Fibroblast of the aortic adventitia (primary cell): ENCODE data around the gene PCCA. TPM values are rescaled to one million over a fixed set of nuclear protein-coding genes. Genes with fewer than 3 reads are reported as not detected.
"Not testable (repeated sequence)": the region's sequence is repeated elsewhere in the genome, so short reads cannot be mapped to it uniquely, and the experiment has no call there.

Experiments
- DNase-seq: peaks from one replicate; pipeline ENCODE4 v3.0.0-alpha.2; 2010; ENCODE audit warnings: low read depth
- H3K4me3 ChIP-seq: 2 replicates; pipeline ENCODE4 v1.5.1; 2011; ENCODE audit warnings: low read depth, mild to moderate bottlenecking, control low read depth, low read length, moderate library complexity
- CTCF ChIP-seq: IDR thresholded peaks from 2 replicates; pipeline ENCODE4 v1.5.1; 2011; ENCODE audit warnings: mild to moderate bottlenecking, low read length, control low read depth, inconsistent platforms; ENCODE audit not compliant: insufficient read depth
- total RNA-seq: library from RNA; depleted of rRNA; stranded (reverse); fragments of >200 nt; gene quantifications from 2 replicates; pipeline ENCODE4 v1.2.3, GENCODE V29; 2012; ENCODE audit warnings: low replicate concordance

The PCCA gene
- total RNA-seq, 1 donor, result 23.8 TPM

- H3K4me3 ChIP-seq, result no peak overlapping the region
- DNase-seq, result no peak
- no peak for TF ChIP-seq CTCF
Observed at GRCh38 chr13:100138859-100139491, 50.1 kb downstream of the PCCA start.

- no peak overlapping the region for H3K4me3 ChIP-seq
- no peak for TF ChIP-seq CTCF
- no peak for DNase-seq
Observed at GRCh38 chr13:100139817-100140216, 50.9 kb downstream of the PCCA start.

GRCh38 chr13:100140441-100140840, 51.5 kb downstream of the PCCA start:
- TF ChIP-seq CTCF, result no peak
- DNase-seq, result no peak
- H3K4me3 ChIP-seq, result no peak overlapping the region

- H3K4me3 ChIP-seq, DNase-seq: not testable (repeated sequence)
Observed at GRCh38 chr13:100141461-100141961, 52.6 kb downstream of the PCCA start.

- H3K4me3 ChIP-seq, result no peak overlapping the region
- no peak for DNase-seq
- no peak for TF ChIP-seq CTCF
Observed at GRCh38 chr13:100146534-100146933, 57.6 kb downstream of the PCCA start.

- H3K4me3 ChIP-seq, result no peak overlapping the region
- DNase-seq, result no peak
- TF ChIP-seq CTCF, result no peak
Observed at GRCh38 chr13:100147825-100148224, 58.9 kb downstream of the PCCA start.

- no peak for TF ChIP-seq CTCF
- H3K4me3 ChIP-seq, result no peak overlapping the region
- no peak for DNase-seq
Observed at GRCh38 chr13:100148422-100148821, 59.5 kb downstream of the PCCA start.
